ENCODE results near the gene CIT.

Gene CIT

DNA sequence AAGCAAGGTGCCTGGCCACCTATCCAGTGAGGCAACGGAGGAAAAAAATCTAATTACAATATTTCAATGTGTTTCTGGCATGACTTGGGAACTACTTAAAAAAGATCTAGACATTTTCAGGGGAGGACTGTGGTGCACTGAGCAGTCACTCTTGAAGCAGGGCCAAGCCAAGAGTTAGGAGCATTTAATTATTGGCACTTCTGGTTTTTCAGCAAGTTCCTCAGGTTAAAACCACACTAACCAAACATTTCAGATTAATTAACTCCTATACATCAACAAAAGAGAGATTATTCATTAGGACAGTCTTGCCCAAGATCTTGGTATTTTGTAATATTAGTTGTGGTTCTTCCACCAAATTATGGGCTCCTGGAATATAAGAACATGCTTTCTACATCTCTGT, 183.6 kb downstream of the CIT start:
- DNase-seq (ENCODE audit: low spot score), result no peak

DNA sequence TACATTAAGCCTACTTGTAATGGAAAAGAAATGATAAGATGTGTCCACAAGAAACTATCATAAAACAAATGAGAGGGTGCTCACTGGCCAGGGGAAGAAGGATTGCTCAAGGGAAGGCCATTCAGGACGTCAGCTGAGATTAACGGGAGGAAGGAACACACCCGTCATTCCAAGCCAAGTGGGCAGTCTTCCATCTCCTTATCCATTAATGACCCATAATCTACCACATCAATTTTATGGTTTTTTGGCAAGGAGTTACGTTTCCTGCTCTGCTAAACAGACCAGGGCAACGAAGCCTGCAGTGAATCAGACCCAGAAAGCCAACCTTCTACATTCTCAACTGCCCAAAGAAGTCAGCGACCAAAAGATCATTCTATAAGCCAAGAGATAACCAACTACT, 184.1 kb downstream of the CIT start:
- DNase-seq (ENCODE audit: low spot score), result peak; percentile 81

DNA sequence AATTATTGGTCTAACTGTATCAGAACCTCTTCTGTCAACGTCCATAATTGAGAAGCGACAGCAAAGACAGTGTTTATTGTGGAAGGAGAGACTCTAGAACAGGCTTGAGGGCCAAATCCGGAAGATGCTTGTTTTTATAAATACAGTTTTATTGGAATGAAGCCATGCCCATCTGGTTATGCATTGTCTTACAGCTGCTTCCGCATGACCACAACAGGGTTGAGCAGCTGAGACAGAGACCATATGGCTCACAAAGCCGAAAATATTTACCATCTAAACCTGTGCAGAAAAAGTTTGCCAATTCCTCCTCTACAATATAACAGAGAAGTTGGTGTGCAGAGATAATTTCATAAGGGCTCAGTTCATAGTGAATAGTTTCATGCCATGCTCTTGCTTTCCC, 184.7 kb downstream of the CIT start:
- no peak for DNase-seq (ENCODE audit: low spot score)

DNA sequence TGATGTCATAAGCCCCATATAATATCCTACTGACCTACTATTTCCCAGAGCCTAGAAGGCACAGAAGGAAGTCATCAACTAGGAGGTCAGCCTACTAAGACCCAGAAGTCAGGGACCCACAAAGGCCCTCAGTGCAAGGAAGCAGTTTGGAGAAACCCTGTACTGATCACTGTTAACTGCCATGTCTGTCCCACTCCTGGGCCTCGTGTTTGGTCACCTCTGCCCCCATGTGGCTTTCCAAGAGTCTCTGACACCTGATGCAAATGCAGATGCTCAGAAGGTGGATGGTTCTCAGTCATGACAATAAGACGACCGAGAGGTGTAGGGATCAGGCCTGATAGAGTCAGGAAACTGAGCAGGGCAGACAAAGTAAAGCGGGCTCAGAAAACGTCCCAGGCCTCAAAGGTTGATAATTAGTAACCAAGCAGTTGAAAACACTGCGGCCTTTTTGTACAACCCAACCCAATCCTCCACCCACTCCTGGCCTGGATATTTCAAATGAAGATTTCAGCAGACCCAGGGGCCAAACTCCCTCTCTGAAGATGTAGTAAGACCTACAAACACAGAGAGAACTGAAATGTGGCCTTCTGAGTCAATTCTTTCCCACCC, 185.8 kb downstream of the CIT start:
- no peak for DNase-seq (ENCODE audit: low spot score)

DNA sequence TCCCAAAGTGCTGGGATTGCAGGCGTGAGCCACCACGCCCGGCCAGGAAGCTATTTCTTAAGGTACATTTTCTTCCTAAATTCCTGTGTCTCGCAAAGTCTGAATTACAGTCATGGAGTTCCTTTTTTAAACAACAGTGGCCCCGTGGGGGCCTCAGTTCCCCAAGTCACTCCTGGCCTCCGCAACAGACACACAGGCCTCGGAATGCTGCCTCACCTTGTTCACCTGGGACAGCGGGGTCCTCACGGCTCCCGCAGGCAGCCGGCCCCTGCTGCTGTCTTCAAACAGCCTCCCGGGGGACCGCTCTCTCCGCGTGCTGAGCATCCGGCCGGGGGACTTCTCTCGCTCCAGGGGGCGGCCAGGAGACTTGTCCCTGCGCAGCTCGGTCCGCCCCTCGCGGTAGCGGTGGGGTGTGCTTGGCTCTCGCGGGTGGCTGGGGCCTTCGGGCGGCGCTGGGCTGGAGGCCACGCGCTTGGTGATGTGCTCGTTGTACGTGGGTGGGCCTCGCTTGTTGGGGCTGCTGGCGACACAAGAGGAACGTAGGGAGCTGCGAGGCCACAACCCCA, 187.1 kb downstream of the CIT start:
- DNase-seq (ENCODE audit: low spot score), result no peak

DNA sequence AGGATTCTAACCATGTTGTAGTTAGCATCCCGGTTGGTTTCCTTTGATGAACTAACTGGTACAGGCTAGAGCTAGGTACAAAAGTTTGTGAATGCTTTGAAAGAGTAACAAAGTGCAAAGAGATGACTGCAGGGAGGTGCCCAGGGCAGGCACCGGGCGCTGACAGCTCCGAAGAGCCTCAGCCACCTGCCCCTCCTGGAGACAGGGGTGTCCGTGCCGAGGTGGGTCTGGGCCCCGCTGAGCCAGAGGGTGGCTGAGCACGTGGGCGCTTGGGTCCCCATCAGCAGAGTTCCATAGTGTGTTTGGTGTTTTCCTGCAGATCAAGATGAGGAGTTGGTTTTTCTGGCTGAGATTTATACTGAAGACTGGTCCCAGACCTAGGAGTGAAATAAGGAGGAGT, 189.2 kb downstream of the CIT start:
- DNase-seq (ENCODE audit: low spot score), result no peak

DNA sequence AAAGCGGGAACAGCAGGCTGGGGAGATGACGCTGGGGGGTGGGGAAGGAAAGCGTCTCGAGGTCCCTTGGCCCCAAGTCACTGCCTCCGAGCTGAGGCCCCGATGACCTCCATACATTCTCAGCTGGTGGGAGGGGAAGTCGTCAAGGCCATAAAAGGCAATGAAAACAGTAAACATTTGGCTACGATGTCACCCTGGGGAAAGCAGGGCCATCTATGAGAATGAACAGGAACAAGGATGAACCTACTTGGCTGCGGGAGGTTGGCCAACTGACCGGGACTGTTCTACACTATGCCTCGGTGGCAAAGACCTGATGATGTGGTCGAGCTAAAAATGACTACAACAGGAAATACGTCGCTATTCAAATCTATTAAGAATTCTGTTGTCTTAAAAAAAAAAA, 189.7 kb downstream of the CIT start:
- DNase-seq (ENCODE audit: low spot score), result no peak

DNA sequence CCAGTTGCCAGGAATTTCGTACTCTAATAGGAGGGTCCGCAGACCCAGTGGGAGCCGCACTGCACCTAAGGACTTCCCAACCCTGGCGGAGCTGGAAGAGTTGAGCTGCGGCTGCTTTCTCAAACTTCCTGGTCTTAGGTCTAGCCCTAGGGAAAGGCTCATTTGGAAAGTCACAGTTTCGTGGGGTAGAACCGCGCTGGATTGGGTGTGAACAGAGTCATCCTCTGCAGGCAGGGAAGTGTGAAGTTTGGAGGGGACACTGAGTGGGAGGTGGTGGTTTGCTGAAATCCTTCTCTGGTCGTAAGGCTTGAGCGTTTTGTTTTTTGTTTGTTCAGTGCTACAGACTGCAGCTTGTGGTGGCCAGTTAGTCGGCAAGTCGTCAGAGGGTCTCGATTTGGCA, 190.3 kb downstream of the CIT start:
- no peak for DNase-seq (ENCODE audit: low spot score)

DNA sequence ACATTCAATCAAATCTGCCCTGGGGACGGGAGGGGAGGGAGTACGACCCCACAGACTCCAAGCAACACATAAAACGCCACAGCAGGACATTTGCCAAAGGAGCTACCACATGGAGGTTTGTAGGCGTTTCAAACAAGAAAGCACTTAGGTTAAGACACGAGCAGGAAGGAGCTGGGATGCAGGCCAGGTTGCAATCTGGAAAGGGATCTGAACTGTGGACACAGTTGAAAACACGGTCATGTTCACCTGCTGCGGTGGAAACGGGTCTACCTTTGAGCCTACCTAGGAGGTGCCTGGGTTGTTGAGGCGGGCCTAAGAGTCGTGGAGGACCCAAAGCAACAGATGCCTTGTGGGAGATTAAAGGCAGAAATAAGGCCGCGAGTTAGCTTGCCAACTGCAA, 190.8 kb downstream of the CIT start:
- DNase-seq (ENCODE audit: low spot score), result no peak

DNA sequence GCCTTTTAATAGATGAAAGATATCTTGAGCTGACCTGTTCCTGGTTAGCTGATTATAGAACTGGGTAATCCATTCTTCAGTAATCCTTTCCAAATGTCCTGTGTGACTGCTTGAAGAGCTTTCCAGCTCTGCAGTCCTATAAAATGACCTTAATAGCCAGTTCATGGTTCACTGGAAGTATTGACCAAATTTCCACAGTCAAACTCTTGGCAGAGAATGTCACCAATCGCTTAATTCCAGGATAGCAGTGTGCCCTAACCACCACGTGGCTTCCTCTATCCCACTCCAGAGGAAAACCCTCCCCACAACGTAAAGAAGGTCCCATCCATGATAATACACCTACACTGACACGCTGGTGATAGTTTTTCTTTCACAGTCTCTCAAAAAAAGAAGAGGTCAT, 191.7 kb downstream of the CIT start:
- DNase-seq (ENCODE audit: low spot score), result no peak

DNA sequence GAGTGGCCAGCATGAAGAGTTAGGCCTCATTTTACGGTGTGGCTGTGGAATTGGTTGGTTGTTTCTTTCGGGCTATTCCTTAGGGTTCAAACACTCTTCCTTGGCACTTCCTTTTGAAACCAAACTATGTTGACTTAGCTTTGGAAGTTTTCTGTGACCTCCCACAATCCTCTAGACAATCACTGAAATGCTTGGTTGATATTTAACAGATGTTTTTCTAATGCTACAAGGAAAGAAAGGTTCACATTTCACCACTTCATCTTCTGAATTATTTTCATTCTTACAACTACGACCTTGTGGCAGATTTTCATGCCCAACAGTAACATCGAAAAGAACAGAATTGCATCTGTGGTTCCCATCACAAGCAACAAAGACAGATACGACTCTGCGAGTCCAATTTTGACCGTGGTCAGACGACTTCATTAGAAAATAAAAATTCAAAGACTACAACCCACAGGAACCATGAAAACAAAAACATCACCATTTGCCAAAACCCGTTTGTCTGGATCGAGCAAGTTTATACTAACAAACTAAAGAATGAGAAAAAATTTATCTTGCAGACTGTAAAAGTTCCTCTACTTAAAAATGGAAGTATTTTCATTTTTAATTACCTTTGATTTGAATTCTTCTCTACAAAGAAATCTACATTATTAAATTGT, 192.3 kb downstream of the CIT start:
- DNase-seq (ENCODE audit: low spot score), result no peak

DNA sequence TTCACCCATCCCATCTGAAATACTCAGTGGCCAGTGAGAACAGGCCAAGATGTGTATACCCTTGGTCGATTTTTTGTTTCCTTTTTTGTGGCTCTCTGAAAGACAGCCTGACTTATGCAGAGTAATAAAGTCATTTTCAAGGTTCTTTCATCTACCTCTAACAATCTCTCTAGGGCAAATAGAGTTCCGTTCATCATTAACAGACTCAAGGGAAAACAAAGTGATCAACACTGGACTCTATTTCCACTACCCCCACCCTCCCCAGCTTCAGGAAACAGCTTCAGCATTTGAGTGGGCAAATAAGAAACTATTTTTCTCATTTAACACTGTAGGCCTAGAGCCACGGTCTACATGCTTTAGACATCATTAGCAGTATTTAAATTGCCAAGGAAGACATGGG, 193.3 kb downstream of the CIT start:
- DNase-seq (ENCODE audit: low spot score), result no peak

DNA sequence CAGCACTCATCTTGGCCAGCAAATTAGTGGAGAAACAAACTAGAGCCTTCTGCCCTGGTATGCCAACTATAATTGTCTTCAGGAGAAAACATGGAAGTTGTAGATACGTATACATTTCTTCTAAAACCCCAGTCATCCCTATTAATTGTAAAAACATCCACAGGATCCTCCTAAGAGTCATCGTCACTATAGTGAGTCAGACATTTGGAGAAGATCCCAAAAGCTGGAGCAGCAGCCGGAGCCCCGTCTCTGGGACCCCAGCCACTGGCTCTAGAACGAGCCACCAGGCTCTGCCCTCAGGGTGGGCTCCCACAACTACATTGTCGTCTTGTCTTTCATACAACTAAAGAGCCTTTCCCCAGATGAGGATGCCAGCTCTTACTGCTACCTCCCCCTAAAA, 193.7 kb downstream of the CIT start:
- DNase-seq (ENCODE audit: low spot score), result peak; percentile 30

DNA sequence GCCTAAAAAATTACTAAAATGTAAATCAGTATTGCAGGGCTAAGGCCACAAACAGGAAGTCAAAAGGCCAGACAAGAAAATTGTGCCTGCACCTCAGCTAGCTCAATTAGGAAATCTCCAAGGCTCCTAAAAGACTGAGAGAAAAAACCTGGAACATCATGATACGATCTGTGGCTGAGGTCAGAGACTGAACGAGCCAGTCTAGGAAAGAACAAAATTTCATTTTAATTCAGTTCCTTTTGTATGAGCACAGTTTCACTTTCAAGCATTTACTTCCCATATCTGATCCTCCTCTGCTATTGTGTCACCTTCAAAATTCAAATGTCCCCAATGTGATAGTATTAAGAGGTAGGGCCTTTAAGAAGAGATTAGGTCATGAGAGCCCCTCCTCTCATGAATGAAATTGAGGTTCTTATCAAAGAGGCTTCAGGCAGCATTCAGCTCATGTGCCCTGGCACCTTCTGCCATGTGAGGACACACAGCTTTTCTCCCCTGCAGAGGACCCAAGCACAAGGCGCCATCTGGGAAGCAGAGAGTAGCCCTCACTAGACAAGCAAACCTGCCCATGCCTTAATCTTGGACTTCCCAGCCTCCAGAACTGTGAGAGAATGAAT, 194.4 kb downstream of the CIT start:
- DNase-seq (ENCODE audit: low spot score), result no peak

DNA sequence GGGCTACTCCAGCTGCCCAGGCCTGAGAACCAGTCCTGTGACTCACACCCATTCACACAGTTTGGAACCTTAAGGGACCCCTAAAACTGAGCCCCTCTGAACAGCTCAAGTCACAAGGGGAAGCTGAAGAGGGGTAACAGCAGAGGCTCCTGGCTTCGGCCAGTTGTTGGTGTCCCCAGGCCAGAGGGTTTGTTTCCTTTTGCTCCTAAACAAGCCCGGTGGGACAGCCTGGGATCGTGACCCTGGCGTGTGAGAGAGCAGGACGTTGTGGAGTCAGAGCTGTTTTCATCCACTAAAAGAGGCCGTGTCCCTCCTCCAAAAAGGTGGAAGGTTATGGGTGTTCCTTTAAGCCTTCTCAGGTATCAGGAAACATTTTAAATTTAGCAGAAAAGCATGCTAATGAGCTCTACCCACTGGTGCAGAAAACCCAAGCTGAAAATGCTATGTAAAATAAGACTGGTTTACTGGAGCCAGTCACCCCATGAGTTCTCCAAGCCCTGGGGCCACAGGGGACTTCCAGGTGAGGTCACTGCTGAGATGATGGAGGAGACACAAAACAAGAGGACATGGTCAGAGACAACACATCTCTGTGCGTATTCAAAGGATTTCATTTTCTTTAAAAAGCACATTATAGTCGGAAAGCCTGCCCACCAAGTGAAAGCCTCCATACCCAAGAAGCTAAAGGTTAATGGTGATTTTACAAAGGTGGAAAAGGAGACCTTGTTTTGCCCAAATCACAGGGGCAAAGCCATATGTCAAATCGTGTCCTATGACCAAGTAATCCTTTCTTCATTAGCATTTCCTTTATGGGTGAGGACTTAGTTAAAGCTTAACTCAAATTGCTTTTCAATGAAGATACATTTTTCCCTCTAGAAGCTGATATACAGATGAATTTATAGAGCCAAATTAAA, 195.1 kb downstream of the CIT start:
- no peak for DNase-seq (ENCODE audit: low spot score)

DNA sequence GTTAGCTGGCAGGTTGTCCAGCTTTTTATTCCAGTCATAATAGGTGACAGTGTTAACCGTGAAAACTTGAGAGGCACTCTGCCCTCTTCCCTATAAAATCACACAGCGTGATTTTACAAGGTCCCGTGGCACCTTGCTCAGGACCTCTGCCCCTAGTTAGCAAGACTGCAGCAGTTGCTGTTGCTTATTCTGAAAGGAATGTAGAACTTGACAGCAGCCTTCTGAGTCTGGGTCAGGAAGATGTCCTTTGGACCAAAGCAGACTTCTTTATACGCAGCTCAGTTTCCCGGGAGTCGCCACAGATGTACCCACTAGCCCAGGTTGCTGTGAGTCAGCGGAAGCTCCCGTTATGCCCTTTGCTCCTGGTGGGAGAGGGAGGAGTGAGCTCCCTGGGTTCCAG, 196.0 kb downstream of the CIT start:
- DNase-seq (ENCODE audit: low spot score), result no peak

DNA sequence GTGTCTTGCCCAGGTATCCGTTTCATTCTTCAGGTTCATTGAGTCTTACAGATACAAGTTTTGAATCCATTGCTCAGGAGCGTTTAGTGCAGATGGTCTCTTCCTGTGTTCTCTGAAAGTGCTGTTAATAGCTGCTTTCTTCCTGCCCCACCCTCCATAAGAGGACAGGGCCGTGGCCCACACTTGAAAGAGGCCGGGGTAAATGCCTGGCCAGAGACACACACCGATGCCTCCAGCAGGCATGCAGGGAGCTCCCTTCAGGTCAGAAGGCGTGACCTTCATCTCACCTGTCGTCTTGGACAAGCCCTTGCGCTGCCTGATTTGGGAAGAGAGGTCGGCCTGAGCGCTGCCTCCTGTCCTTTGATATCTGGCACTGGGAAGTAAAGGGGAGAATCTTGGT, 197.6 kb downstream of the CIT start:
- DNase-seq (ENCODE audit: low spot score), result no peak

DNA sequence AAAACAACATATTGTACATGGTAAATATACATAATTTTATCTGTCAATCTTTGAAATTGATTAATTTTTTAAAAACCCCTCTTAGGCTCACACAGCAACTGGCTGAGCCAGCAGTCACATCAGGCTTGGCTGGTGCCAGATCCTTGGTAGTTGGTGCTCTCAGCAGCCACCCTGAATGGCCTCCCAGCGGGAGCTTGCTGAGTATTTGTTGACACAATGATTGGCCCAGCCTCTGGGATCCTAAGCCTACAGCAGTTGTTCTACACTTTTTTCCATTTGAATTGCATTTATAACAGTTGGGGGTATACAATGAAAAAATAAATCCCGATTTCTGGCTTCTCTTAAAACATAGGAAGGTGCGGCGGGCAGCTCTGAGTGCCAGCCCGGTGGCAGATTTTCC, 198.0 kb downstream of the CIT start:
- DNase-seq (ENCODE audit: low spot score), result no peak

DNA sequence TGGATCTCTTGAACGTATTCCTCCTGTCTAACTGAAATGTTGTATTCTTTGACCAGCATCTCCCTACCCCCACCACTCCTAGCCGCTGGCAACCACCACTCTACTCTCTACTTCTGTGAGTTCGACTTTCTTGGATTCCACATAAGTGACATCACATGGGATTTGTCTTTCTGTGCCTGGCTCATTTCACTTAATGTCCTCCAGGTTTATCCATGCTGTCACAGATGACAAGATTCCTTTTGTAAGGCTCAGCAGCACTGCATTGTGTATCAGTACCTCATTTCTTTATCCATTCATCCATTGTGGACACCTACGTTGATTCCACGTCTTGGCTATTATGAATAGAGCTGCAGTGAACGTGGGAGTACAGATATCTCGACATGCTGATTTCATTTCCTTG, 198.7 kb downstream of the CIT start:
- no peak for DNase-seq (ENCODE audit: low spot score)

DNA sequence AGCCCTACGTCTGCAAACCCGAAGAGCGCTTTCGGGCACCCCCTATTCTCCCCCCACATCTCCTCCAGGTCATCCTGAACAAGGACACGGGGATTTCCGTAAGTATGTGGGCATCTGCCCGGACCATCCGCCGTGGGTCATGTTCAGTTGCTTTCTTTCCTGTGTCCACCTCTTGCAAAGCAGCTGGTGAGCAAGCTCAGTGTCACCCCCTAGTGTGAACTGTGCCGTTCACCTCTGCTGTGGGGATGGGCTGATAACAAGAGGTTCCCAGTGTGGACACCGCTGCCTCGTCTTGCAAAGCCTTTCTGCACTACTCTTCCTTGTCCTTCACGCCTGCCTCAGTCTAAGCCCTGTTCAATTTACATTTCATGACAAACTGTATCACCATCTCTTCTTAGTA, 200.5 kb downstream of the CIT start:
- DNase-seq (ENCODE audit: low spot score), result no peak

DNA sequence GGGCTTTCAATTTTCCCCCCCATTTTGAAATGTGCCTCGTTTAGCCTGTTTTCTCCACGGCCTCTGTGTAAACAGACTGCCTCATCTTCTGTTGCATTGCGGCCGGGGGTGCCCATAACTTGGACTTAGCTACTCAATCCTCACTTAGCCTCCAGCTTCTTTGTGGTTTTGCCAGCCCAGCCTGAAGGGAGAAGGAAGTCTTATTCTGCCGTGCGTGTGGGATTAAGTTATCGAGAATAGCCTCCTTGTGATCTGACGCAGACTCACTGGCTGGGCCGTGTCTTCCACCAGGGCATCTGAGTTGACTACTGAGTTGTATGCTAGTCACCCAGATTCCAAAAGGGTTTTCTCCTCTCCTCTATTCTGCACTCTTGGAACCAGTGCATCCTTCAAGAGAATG, 201.1 kb downstream of the CIT start:
- no peak for DNase-seq (ENCODE audit: low spot score)

DNA sequence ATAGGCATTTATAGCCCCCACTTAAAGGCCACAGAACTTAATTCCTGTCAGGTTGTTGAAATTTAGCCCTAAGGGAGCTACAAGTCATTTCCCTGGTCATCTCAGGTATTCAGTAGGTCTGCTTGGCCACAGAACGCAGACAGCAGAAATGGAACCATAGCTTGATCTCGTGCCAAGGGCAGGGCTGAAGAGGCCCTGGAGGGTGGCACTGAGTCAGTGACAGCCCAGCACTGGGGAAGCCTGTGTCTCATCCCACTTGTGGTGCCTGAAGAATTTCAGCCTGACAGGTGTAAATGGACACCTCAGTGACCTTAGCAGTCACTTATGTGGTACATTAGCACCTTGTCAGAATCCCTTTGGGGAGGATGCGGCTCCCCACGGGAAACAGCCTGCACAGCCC, 202.6 kb downstream of the CIT start:
- no peak for DNase-seq (ENCODE audit: low spot score)

DNA sequence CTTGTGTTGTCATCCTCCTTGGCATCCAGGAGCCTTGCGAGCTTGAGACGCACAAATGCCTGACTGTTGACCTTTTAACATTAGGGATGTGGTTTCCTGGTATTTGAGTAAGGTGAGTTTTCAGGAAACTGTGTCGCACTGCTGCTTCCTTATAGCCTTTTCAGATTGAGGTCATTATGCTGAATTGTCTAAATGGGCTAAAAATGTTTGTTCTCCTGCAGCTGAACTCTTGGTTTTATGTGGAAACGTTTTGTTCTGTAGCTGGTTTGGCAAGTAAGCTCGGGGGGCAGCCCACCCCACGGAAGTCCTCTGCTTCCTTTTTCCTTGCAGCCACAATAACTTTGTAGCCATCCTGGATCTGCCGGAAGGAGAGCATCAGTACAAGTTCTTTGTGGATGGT, 203.5 kb downstream of the CIT start:
- no peak for DNase-seq (ENCODE audit: low spot score)

All from AG20443 (cell line).